Tibial nerve (tissue), 4 donors: ENCODE data around the gene ADH4.

Source experiments
- EP300 ChIP-seq, 2 donors: sonication (generic); formaldehyde crosslinking; IDR thresholded peaks; one replicate each; pipeline ENCODE4 v1.6.1; 2017; ENCODE audit warnings: antibody characterized with exemption in 2 of 2, mild to moderate bottlenecking in 1 of 2
- POLR2A ChIP-seq, 2 donors: fragments of 450-650 bp; IDR thresholded peaks; one replicate each; pipeline ENCODE4 v1.6.1; 2017; ENCODE audit warnings: antibody characterized with exemption in 2 of 2, mild to moderate bottlenecking in 2 of 2, moderate library complexity in 2 of 2
- TF ChIP-seq, protein P1 (sequence below), 5 experiments: fragments of 200-600 bp in 3 of 5; fragments of 450-650 bp in 2 of 5; sonication (generic) in 3 of 5; IDR thresholded peaks; one replicate each; pipeline ENCODE4 v1.5.1; 2016 to 2019; ENCODE audit warnings: antibody characterized with exemption in 5 of 5, mild to moderate bottlenecking in 3 of 5, moderate library complexity in 2 of 5

- TF ChIP-seq, protein P1, sequence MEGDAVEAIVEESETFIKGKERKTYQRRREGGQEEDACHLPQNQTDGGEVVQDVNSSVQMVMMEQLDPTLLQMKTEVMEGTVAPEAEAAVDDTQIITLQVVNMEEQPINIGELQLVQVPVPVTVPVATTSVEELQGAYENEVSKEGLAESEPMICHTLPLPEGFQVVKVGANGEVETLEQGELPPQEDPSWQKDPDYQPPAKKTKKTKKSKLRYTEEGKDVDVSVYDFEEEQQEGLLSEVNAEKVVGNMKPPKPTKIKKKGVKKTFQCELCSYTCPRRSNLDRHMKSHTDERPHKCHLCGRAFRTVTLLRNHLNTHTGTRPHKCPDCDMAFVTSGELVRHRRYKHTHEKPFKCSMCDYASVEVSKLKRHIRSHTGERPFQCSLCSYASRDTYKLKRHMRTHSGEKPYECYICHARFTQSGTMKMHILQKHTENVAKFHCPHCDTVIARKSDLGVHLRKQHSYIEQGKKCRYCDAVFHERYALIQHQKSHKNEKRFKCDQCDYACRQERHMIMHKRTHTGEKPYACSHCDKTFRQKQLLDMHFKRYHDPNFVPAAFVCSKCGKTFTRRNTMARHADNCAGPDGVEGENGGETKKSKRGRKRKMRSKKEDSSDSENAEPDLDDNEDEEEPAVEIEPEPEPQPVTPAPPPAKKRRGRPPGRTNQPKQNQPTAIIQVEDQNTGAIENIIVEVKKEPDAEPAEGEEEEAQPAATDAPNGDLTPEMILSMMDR (IDR thresholded peaks at IDR 0.05): no peak
- TF ChIP-seq POLR2A (IDR thresholded peaks at IDR 0.05): no peak
- TF ChIP-seq EP300 (IDR thresholded peaks at IDR 0.05): no peak
Measured at GRCh38 chr4:99090481-99091215, 53.4 kb downstream of the ADH4 start.
